ENCODE data around the gene CEACAM3. TPM values are rescaled to one million over a fixed set of nuclear protein-coding genes. Genes with fewer than 3 reads are reported as not detected.

Gene CEACAM3
- total RNA-seq, 4 donors from 2014 or later = 0.64 TPM; not detected in 3

GRCh38 chr19:41769608-41770007, 26.8 kb upstream of the CEACAM3 start:
- WGBS = 92% methylated on average over 4 of the region's 4 CpGs
- Histone ChIP-seq H3K27ac (no peak overlapping the region), H3K4me3 (no peak overlapping the region), H3K36me3 (no peaks in the 10 kb centered on the region), H3K4me1 (no peaks in the 10 kb centered on the region), H3K9me3 (no peaks in the 10 kb centered on the region), H3K27me3 (peaks cover 9% of the 10 kb centered on the region)
- no peak for DNase-seq (ENCODE audit: low spot score in 2 of 2)
- TF ChIP-seq POLR2AphosphoS5 (IDR thresholded peaks at IDR 0.05) = no peak
- TF ChIP-seq POLR2A (IDR thresholded peaks at IDR 0.05) = no peak
- no peak for TF ChIP-seq CTCF (IDR thresholded peaks at IDR 0.05)
- TF ChIP-seq EP300 (IDR thresholded peaks at IDR 0.05) = no peak

GRCh38 chr19:41771410-41771809, 25.0 kb upstream of the CEACAM3 start:
- peaks cover 4% of the 10 kb centered on the region for H3K4me1 ChIP-seq
- WGBS = 89% methylated on average over 2 of the region's 2 CpGs
- no peak for DNase-seq (ENCODE audit: low spot score in 2 of 2)
- TF ChIP-seq EP300 (IDR thresholded peaks at IDR 0.05) (no peak), POLR2AphosphoS5 (IDR thresholded peaks at IDR 0.05) (no peak), CTCF (IDR thresholded peaks at IDR 0.05) (no peak), POLR2A (IDR thresholded peaks at IDR 0.05) (no peak)
- peaks cover 4% of the 10 kb centered on the region for H3K27me3 ChIP-seq
- H3K27ac ChIP-seq = no peak overlapping the region
- no peak overlapping the region for H3K4me3 ChIP-seq
- no peaks in the 10 kb centered on the region for H3K36me3 ChIP-seq
- H3K9me3 ChIP-seq = no peaks in the 10 kb centered on the region

GRCh38 chr19:41774515-41774980, 21.8 kb upstream of the CEACAM3 start:
- no peaks in the 10 kb centered on the region for H3K9me3 ChIP-seq
- WGBS = 48% methylated on average over 6 of the region's 6 CpGs
- H3K4me3 ChIP-seq = no peak overlapping the region
- TF ChIP-seq CTCF (IDR thresholded peaks at IDR 0.05) (no peak), EP300 (IDR thresholded peaks at IDR 0.05) (no peak), POLR2AphosphoS5 (IDR thresholded peaks at IDR 0.05) (no peak), POLR2A (IDR thresholded peaks at IDR 0.05) (no peak)
- peaks cover 6% of the 10 kb centered on the region for H3K4me1 ChIP-seq
- H3K36me3 ChIP-seq = no peaks in the 10 kb centered on the region
- H3K27ac ChIP-seq = peak overlapping the region; percentile 70
- H3K27me3 ChIP-seq = peaks cover 10% of the 10 kb centered on the region
- no peak for DNase-seq (ENCODE audit: low spot score in 2 of 2)

GRCh38 chr19:41776700-41777099, 19.7 kb upstream of the CEACAM3 start:
- Histone ChIP-seq H3K36me3 (no peaks in the 10 kb centered on the region), H3K27ac (peak overlapping the region; percentile 76), H3K27me3 (peaks cover 9% of the 10 kb centered on the region), H3K9me3 (no peaks in the 10 kb centered on the region), H3K4me1 (peaks cover 6% of the 10 kb centered on the region), H3K4me3 (no peak overlapping the region)
- TF ChIP-seq CTCF (IDR thresholded peaks at IDR 0.05) (no peak), EP300 (IDR thresholded peaks at IDR 0.05) (no peak), POLR2A (IDR thresholded peaks at IDR 0.05) (no peak), POLR2AphosphoS5 (IDR thresholded peaks at IDR 0.05) (no peak)
- WGBS = 51% methylated on average over 2 of the region's 2 CpGs
- no peak for DNase-seq (ENCODE audit: low spot score in 2 of 2)

GRCh38 chr19:41783612-41784011, 12.8 kb upstream of the CEACAM3 start:
- WGBS = 68% methylated on average over 5 of the region's 5 CpGs
- DNase-seq (ENCODE audit: low spot score in 2 of 2) = no peak
- Histone ChIP-seq H3K36me3 (no peaks in the 10 kb centered on the region), H3K27ac (no peak overlapping the region), H3K4me1 (peaks cover 9% of the 10 kb centered on the region), H3K9me3 (no peaks in the 10 kb centered on the region), H3K4me3 (no peak overlapping the region), H3K27me3 (peaks cover 49% of the 10 kb centered on the region)
- TF ChIP-seq POLR2AphosphoS5 (IDR thresholded peaks at IDR 0.05) (no peak), CTCF (IDR thresholded peaks at IDR 0.05) (no peak), POLR2A (IDR thresholded peaks at IDR 0.05) (no peak), EP300 (IDR thresholded peaks at IDR 0.05) (no peak)
